Loucy (cell line): ENCODE results near the gene CIDEA.

Source experiments
- H2AFZ ChIP-seq: fragments of 200-600 bp; sonication (generic); 2 replicates; pipeline ENCODE4 v1.6.0; 2016; ENCODE audit warnings: antibody characterized with exemption, mild to moderate bottlenecking, low read length, moderate library complexity
- H3F3A ChIP-seq: fragments of 200-600 bp; 2 replicates; pipeline ENCODE4 v1.6.0; 2016; ENCODE audit warnings: antibody characterized with exemption, low read depth, mild to moderate bottlenecking
- H3K27me3 ChIP-seq: fragments of 200-600 bp; sonication (generic); 2 replicates; pipeline ENCODE4 v1.6.1; 2014; ENCODE audit warnings: low read length, mild to moderate bottlenecking; ENCODE audit not compliant: insufficient read depth, poor library complexity, severe bottlenecking
- H3K36me3 ChIP-seq: fragments of 200-600 bp; sonication (generic); 2 replicates; pipeline ENCODE4 v1.6.1; 2016; ENCODE audit warnings: low read length; ENCODE audit not compliant: insufficient read depth
- H3K4me1 ChIP-seq: fragments of 200-600 bp; sonication (generic); 2 replicates; pipeline ENCODE4 v1.5.1; 2014; ENCODE audit warnings: low read length, mild to moderate bottlenecking; ENCODE audit not compliant: insufficient read depth, poor library complexity, severe bottlenecking
- H3K4me2 ChIP-seq: fragments of 200-600 bp; sonication (generic); 2 replicates; pipeline ENCODE4 v1.6.0; 2014; ENCODE audit warnings: antibody characterized with exemption, low read length, low read depth, mild to moderate bottlenecking; ENCODE audit not compliant: poor library complexity, severe bottlenecking
- H3K4me3 ChIP-seq: fragments of 200-600 bp; sonication (generic); 2 replicates; pipeline ENCODE4 v1.5.1; 2014; ENCODE audit warnings: low read length, mild to moderate bottlenecking, mixed read lengths; ENCODE audit not compliant: poor library complexity, severe bottlenecking
- H3K79me2 ChIP-seq: fragments of 200-600 bp; sonication (generic); 2 replicates; pipeline ENCODE4 v1.6.1; 2014; ENCODE audit warnings: low read length; ENCODE audit not compliant: insufficient read depth
- H3K9ac ChIP-seq: fragments of 200-600 bp; sonication (generic); 2 replicates; pipeline ENCODE4 v1.6.0; 2014; ENCODE audit warnings: mild to moderate bottlenecking, low read depth, low read length, moderate library complexity; ENCODE audit not compliant: poor library complexity, severe bottlenecking
- H3K9me2 ChIP-seq: fragments of 200-600 bp; sonication (generic); replicated peaks from 2 replicates; pipeline ENCODE4 v1.6.1; 2016; ENCODE audit warnings: low read depth, low read length, mixed read lengths
- H3K9me3 ChIP-seq: fragments of 200-600 bp; sonication (generic); 2 replicates; pipeline ENCODE4 v1.6.1; 2014; ENCODE audit warnings: mild to moderate bottlenecking, antibody characterized with exemption, low read length, low read depth; ENCODE audit not compliant: insufficient read depth
- H4K20me1 ChIP-seq: fragments of 200-600 bp; sonication (generic); 2 replicates; pipeline ENCODE4 v1.6.0; 2014; ENCODE audit warnings: antibody characterized with exemption, low read length, mild to moderate bottlenecking; ENCODE audit not compliant: insufficient read depth, poor library complexity, severe bottlenecking
- EZH2phosphoT487 ChIP-seq: fragments of 200-600 bp; IDR thresholded peaks from 2 replicates; pipeline ENCODE4 v1.6.1; 2018; ENCODE audit warnings: antibody characterized with exemption, mild to moderate bottlenecking, moderate library complexity, borderline replicate concordance
- TF ChIP-seq, protein P1 (sequence below): fragments of 200-600 bp; sonication (generic); conservative IDR thresholded peaks from 2 replicates; pipeline ENCODE4 v1.5.1; 2014; ENCODE audit warnings: mild to moderate bottlenecking, antibody characterized with exemption, low read length

The CIDEA gene

DNA sequence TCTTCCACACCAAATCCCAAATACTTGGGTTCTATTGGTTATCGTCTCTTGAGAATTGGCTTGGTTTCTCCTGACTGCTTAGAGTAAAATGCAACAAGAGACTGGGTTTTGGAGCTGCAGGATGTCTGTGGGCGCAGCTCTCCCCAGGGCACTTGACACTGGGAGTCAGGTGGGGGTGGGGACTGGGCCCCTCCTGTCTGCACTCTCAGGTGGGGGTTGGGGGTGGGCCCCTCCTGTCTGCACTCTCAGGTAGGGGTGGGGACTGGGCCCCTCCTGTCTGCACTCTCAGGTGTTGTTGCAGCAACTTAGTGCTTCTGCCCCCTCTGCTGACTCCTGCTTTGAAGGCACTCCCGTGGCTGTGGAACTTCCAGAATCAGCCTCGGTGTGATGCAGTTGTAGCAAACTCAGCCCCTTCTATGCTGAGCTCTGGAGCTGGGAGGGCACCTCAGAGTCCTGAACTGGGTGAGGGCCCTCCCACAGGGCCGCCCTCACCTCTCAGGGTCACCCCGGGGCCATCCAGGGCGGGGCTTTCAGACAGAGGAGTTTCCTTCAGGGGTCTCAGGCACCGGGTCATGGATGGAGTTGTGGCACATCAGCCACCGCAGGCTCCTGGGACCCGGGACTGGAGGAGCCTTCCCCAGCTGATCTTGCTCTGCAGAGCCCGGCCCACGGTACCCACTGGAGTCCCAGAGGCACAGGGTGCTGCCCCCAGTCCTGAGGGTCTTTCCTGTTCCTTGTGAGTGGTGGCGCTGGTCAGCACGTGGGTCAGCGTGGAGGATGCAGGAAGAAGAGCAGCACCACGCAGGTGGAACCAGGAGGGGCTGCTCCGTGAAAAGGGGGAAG, 22.9 kb upstream of the CIDEA start:
- H3K36me3 ChIP-seq, result no peaks in the 10 kb centered on the region
- H3K9me3 ChIP-seq, result no peaks in the 10 kb centered on the region
- no peak overlapping the region for H3K4me3 ChIP-seq
- no peaks in the 10 kb centered on the region for H3K9me2 ChIP-seq
- H3K9ac ChIP-seq, result no peak overlapping the region
- TF ChIP-seq, protein P1, sequence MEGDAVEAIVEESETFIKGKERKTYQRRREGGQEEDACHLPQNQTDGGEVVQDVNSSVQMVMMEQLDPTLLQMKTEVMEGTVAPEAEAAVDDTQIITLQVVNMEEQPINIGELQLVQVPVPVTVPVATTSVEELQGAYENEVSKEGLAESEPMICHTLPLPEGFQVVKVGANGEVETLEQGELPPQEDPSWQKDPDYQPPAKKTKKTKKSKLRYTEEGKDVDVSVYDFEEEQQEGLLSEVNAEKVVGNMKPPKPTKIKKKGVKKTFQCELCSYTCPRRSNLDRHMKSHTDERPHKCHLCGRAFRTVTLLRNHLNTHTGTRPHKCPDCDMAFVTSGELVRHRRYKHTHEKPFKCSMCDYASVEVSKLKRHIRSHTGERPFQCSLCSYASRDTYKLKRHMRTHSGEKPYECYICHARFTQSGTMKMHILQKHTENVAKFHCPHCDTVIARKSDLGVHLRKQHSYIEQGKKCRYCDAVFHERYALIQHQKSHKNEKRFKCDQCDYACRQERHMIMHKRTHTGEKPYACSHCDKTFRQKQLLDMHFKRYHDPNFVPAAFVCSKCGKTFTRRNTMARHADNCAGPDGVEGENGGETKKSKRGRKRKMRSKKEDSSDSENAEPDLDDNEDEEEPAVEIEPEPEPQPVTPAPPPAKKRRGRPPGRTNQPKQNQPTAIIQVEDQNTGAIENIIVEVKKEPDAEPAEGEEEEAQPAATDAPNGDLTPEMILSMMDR, result no peak
- no peak for TF ChIP-seq EZH2phosphoT487
- no peaks in the 10 kb centered on the region for H3K79me2 ChIP-seq
- no peak overlapping the region for H3K4me2 ChIP-seq
- H3K4me1 ChIP-seq, result no peaks in the 10 kb centered on the region
- no peaks in the 10 kb centered on the region for H3F3A ChIP-seq
- H4K20me1 ChIP-seq, result no peaks in the 10 kb centered on the region
- H2AFZ ChIP-seq, result no peak overlapping the region
- no peaks in the 10 kb centered on the region for H3K27me3 ChIP-seq

DNA sequence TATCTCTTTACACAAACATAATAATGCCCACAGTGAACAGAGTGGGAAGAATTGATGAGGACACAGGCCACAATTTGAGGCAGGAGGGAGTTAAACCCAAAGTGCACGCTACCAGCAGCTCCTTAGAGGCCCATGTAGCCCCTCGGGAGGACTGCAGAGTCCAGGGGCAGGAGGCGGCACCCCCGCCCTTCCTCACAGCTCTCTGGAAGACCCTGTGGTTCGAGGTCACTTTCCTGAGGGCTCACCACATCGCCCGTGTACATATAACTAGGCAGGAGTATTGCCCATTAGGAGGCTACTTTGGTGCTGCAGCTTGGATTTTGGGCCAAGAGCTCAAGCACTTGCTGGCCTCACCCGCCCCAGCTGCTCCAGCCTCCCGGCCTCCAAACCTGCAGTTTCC, 22.2 kb upstream of the CIDEA start:
- H3K9ac ChIP-seq, result no peak overlapping the region
- no peak overlapping the region for H2AFZ ChIP-seq
- H3K4me3 ChIP-seq, result no peak overlapping the region
- no peaks in the 10 kb centered on the region for H3K79me2 ChIP-seq
- H3K9me3 ChIP-seq, result no peaks in the 10 kb centered on the region
- no peaks in the 10 kb centered on the region for H3K36me3 ChIP-seq
- H3F3A ChIP-seq, result no peaks in the 10 kb centered on the region
- TF ChIP-seq, protein P1, result no peak
- TF ChIP-seq EZH2phosphoT487, result no peak
- no peaks in the 10 kb centered on the region for H3K27me3 ChIP-seq
- no peaks in the 10 kb centered on the region for H4K20me1 ChIP-seq
- no peaks in the 10 kb centered on the region for H3K4me1 ChIP-seq
- H3K9me2 ChIP-seq, result no peaks in the 10 kb centered on the region
- H3K4me2 ChIP-seq, result no peak overlapping the region

DNA sequence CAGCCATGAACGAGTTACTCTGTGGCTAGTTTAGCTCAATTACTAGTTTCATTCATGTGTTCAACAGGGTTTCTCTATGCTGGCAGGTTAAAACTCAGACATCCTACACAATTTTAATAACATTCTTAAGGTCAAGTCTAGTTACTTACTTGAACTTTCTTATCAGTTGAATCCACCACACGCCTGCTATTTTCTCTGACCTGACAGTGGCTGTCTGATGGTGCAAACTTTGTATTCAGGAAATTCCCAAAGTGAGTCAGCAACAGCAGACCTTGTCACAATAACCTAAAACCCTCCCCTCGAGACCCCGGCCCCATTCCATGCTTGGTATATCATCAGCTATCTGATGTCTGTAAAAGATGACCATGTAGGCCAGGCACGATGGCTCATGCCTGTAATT, 20.8 kb upstream of the CIDEA start:
- no peaks in the 10 kb centered on the region for H3K9me2 ChIP-seq
- H3K4me2 ChIP-seq, result no peak overlapping the region
- no peaks in the 10 kb centered on the region for H3K9me3 ChIP-seq
- no peak overlapping the region for H2AFZ ChIP-seq
- no peaks in the 10 kb centered on the region for H3K27me3 ChIP-seq
- H3K9ac ChIP-seq, result no peak overlapping the region
- H3K36me3 ChIP-seq, result no peaks in the 10 kb centered on the region
- TF ChIP-seq EZH2phosphoT487, result no peak
- TF ChIP-seq, protein P1, result no peak
- no peak overlapping the region for H3K4me3 ChIP-seq
- no peaks in the 10 kb centered on the region for H4K20me1 ChIP-seq
- H3K4me1 ChIP-seq, result no peaks in the 10 kb centered on the region
- H3F3A ChIP-seq, result no peaks in the 10 kb centered on the region
- H3K79me2 ChIP-seq, result no peaks in the 10 kb centered on the region
